Panc1 (cell line): ENCODE measurements around the gene C9orf72.

Source experiments
- POLR2AphosphoS5 ChIP-seq: IDR thresholded peaks from 2 replicates; pipeline ENCODE4 v1.6.1; 2012; ENCODE audit warnings: mild to moderate bottlenecking, low read depth, low read length, moderate library complexity
- SIN3A ChIP-seq: IDR thresholded peaks from 2 replicates; pipeline ENCODE4 v1.6.1; 2012; ENCODE audit warnings: low read depth, mild to moderate bottlenecking, low read length, moderate library complexity, borderline replicate concordance; ENCODE audit not compliant: insufficient read depth
- TF ChIP-seq, protein P1 (sequence below): fragments of 450-650 bp; IDR thresholded peaks from 2 replicates; pipeline ENCODE4 v1.5.1; 2017; ENCODE audit warnings: mild to moderate bottlenecking
- TF ChIP-seq, protein P2 (sequence below), 2 experiments: IDR thresholded peaks; 2 replicates each; pipeline ENCODE4 v1.6.1; 2011 to 2012; ENCODE audit warnings: low read depth in 2 of 2, control low read depth in 1 of 2, low read length in 1 of 2, mild to moderate bottlenecking in 1 of 2, moderate library complexity in 1 of 2; ENCODE audit not compliant: insufficient read depth in 1 of 2

DNA sequence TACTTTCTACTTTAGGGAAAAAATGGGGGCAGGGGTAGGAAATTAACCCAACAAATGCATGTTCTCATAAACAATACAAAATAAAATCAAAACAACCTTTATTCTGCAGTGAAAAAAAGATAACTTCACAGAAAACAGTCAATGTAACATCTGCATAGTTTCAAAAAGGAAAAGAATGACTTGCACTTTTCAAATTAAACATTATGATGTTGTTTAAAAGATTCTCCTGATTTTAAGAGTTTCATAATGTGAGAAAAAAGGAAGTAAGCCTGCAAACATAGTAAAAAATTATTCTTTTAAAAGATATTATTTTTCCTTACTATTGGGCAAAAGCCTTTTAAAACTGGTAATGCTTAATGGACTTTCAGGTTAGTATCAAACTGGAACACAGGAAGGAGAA is 7.6 kb downstream of the C9orf72 start:
- TF ChIP-seq POLR2AphosphoS5 = no peak
- TF ChIP-seq, protein P1, sequence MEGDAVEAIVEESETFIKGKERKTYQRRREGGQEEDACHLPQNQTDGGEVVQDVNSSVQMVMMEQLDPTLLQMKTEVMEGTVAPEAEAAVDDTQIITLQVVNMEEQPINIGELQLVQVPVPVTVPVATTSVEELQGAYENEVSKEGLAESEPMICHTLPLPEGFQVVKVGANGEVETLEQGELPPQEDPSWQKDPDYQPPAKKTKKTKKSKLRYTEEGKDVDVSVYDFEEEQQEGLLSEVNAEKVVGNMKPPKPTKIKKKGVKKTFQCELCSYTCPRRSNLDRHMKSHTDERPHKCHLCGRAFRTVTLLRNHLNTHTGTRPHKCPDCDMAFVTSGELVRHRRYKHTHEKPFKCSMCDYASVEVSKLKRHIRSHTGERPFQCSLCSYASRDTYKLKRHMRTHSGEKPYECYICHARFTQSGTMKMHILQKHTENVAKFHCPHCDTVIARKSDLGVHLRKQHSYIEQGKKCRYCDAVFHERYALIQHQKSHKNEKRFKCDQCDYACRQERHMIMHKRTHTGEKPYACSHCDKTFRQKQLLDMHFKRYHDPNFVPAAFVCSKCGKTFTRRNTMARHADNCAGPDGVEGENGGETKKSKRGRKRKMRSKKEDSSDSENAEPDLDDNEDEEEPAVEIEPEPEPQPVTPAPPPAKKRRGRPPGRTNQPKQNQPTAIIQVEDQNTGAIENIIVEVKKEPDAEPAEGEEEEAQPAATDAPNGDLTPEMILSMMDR = no peak
- TF ChIP-seq, protein P2, sequence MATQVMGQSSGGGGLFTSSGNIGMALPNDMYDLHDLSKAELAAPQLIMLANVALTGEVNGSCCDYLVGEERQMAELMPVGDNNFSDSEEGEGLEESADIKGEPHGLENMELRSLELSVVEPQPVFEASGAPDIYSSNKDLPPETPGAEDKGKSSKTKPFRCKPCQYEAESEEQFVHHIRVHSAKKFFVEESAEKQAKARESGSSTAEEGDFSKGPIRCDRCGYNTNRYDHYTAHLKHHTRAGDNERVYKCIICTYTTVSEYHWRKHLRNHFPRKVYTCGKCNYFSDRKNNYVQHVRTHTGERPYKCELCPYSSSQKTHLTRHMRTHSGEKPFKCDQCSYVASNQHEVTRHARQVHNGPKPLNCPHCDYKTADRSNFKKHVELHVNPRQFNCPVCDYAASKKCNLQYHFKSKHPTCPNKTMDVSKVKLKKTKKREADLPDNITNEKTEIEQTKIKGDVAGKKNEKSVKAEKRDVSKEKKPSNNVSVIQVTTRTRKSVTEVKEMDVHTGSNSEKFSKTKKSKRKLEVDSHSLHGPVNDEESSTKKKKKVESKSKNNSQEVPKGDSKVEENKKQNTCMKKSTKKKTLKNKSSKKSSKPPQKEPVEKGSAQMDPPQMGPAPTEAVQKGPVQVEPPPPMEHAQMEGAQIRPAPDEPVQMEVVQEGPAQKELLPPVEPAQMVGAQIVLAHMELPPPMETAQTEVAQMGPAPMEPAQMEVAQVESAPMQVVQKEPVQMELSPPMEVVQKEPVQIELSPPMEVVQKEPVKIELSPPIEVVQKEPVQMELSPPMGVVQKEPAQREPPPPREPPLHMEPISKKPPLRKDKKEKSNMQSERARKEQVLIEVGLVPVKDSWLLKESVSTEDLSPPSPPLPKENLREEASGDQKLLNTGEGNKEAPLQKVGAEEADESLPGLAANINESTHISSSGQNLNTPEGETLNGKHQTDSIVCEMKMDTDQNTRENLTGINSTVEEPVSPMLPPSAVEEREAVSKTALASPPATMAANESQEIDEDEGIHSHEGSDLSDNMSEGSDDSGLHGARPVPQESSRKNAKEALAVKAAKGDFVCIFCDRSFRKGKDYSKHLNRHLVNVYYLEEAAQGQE (IDR thresholded peaks at IDR 0.05; ENCODE audit: insufficient read depth in 1 of 2, low read depth in 2 of 2, low read length in 1 of 2) = no peak
- no peak for TF ChIP-seq SIN3A
